ENCODE data around the gene TRIO.

The TRIO gene

GRCh38 chr5:14483504-14484157 lies 340.5 kb downstream of the TRIO start:
- intact Hi-C loops (cut with DNase I): no loop called here
- peak in 2 of 42 donors; percentile 25 to 35 for DNase-seq

GRCh38 chr5:14486486-14486885 lies 343.3 kb downstream of the TRIO start:
- intact Hi-C loops (cut with DNase I): no loop called here
- peak in 2 of 42 donors; percentile 40 to 43 for DNase-seq

DNA sequence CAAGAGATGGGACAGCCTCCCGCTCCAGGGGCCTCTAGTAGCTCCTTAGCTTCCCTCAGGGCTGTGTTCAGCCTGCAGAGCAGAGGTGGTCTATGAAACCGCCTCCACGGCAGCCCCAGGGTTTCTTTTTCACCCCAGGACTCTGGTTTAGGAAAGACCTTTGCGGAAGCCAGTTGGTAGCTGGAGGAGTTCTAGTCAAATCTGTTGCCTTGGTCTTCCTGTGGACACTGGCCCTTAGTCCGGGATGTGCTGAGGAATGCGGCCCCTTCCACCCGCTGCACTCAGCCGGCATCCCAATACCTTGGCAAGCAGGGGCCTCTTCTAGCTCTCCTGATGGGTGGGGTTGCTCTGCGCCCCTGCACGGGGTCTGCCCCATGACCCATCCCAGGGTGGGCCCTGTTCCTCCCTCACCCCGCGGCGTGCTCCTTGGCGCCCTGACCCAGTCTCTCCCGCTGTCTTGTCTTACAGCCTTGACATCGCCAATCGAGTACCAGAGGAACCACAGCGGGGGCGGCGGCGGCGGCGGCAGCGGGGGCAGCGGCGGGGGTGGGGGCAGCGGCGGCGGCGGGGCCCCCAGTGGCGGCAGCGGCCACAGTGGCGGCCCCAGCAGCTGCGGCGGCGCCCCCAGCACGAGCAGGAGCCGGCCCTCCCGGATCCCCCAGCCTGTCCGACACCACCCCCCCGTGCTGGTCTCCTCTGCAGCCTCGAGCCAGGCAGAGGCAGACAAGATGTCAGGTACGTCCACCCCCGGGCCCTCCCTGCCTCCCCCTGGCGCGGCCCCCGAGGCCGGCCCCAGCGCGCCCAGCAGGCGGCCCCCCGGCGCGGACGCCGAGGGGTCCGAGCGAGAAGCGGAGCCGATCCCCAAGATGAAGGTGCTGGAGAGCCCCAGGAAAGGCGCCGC lies 344.1 kb downstream of the TRIO start:
- peak in 2 of 42 donors; percentile 25 to 32 for DNase-seq
- intact Hi-C loops (cut with DNase I): no loop called here

- peak in 1 of 42 donors; percentile 31 for DNase-seq
- intact Hi-C loops (cut with DNase I): no loop called here
Measured at GRCh38 chr5:14487897-14488570, 344.9 kb downstream of the TRIO start.

- peak in 1 of 42 donors; percentile 29 for DNase-seq
- intact Hi-C loops (cut with DNase I): no loop called here
Measured at GRCh38 chr5:14488709-14489108, 345.6 kb downstream of the TRIO start.

- intact Hi-C loops (cut with DNase I): no loop called here
- peak in 1 of 42 donors; percentile 39 for DNase-seq
Measured at GRCh38 chr5:14489643-14490042, 346.5 kb downstream of the TRIO start.

GRCh38 chr5:14490309-14490711 lies 347.2 kb downstream of the TRIO start:
- intact Hi-C loops (cut with DNase I): no loop called here
- DNase-seq: peak in 6 of 42 donors; percentile 27 to 60 (median 48)

GRCh38 chr5:14491015-14491915 lies 348.1 kb downstream of the TRIO start:
- peak in 3 of 42 donors; percentile 30 to 47 (median 41) for DNase-seq
- intact Hi-C loops (cut with DNase I): no loop called here

DNA sequence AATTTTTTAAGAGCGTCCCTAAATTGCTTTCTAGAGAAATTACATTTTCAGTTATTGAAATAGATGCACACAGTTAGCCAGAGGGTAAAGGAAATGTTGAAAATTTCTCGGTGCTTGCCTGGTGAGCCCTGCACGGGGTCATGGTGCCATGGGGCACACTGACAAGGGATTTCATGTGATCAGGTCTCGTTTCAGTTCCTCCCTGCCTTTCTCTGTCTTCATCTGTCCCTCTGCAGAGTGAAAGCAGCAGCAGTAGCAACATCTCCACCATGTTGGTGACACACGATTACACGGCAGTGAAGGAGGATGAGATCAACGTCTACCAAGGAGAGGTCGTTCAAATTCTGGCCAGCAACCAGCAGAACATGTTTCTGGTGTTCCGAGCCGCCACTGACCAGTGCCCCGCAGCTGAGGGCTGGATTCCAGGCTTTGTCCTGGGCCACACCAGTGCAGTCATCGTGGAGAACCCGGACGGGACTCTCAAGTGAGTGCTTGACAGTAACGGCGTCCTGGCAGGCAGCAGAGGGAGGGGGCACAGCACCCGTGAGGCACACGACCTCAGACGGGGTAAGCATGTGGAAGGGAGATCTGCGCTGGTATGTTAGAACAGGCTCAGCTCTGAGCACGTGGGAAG lies 349.3 kb downstream of the TRIO start:
- DNase-seq: peak in 1 of 42 donors; percentile 43
- intact Hi-C loops (cut with DNase I): no loop called here

DNA sequence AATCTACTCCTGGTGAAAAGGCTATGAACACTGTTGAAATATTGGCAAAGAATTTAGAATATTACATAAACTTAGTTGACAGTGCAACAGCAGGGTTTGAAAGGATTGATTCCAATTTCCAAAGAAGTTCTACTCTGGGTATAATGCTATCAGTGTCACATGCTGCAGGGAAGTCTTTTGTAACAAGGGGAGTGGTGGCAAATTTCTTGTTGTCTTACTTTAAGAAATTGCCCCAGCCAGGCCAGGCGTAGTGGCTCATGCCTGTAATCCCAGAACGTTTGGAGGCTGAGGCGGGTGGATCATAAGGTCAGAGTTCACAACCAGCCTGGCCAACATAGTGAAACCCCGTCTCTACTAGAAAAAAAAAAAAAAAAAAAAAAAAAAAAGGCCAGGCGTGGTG lies 352.2 kb downstream of the TRIO start:
- intact Hi-C loops (cut with DNase I): no loop called here
- no peak for DNase-seq

DNA sequence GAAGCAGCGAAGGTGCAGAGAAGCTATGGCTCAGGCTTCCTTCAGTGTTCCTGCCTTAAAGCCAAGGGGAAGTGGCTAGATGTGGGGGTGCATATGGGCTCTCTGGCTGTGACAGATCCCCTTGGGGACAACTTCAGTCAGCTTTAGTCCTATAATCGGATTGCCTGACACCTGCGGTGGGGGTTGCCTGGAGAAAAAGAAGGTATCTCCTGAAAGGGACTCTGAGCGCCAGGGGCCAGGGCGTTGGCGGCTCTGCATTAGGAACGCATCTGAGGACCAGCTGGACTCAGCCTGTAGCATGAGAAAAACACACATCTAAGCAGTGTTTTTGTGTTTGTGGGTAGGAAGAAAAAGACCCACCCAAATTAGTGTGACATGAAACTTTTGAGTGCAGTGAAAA lies 354.2 kb downstream of the TRIO start:
- no peak for DNase-seq
- intact Hi-C loops (cut with DNase I): no loop called here

DNA sequence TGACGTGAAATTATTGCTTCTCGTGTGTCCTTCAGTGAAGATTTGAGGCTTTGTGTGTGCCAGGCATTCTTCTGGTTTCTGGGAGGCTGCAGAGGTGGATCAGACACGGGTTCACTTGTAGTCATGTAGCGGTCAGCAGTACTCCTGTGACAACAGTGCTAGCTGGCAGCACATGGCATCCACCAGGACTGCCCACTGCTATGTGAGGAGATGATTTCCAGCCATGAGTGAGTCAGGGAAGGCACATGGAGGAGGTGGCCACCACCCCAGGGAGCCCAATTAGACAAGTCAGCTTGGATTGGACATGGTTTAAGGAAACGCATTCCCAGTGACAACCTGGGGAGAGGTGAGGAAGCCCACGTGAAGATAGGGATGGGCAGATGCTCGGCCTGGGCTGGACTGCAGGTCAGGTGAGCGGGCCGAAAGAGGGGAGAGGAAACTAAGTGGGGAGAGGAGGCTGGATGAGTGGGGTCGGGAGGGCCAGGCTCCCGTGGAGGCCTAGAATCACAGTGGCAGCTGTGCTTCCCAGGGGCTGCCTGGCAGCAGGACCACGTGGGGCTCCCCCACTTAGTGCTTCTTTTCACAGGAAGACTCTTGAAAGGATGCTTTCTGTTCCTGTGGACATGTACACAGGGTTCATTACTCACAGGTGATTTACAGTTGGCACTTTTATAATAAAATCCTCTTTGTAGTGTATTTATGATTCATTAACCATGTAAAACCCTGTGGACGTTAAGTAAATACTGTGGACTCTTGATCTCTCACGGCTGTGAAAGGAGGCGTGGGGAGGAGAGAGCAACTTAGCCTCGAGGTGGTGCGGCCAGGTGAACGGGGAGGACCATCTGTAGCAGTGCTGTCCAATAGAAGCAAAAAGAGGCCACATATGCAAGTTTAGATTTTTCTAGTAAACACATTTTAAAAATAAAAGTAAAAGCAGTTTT lies 358.5 kb downstream of the TRIO start:
- intact Hi-C loops (cut with DNase I): no loop called here
- DNase-seq: no peak

DNA sequence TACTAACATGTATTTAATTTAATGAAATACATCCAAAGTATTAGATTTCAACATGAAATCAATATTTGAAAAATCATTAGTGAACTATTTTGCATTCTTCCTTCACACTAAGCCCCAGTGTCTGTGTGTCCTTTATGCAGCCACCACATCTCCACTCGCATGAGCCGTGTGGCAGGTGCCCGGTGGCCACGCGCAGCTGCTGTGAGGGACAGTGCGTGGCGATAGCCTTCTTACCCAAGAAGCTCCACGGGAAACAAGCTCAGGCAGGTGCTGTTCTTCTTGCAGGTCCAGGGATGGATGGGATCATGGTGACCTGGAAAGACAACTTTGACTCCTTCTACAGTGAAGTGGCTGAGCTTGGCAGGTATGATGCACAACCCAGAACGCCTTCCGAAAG lies 359.1 kb downstream of the TRIO start:
- DNase-seq: no peak
- intact Hi-C loops (cut with DNase I): no loop called here

DNA sequence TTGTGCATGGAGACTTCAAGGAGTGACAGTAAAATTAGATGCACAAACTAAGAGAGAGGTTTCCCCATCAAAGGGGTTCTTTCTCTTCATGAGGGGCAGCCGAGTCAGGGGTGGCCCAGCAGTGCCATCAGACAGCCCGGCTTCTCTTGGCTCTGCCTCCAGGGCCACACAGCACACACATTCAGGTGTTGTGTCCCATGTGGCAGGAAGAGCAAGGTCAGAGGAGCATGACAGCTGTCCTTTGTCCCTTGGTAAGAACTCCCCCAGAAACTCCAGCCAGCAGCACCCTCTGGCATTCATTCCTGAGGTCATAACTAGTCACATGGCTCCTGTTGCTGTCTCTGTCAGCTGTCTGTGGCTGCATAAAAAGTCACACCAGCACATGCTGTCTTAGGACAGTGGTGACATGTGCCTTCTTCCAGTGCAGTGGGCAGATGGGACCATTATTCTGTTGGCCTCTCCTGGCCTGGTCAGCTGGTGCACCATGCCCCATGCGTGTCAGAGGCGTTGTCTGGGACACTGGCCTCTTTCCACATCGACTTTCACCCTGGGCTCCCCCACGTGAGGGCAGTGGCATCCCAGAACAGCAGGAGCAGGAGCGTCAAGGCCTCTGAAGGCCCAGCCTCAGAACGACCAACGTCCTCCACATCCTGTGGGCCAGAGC lies 360.0 kb downstream of the TRIO start:
- peak in 2 of 42 donors; percentile 27 to 66 for DNase-seq
- intact Hi-C loops (cut with DNase I): no loop called here

GRCh38 chr5:14503681-14504331 lies 360.7 kb downstream of the TRIO start:
- no peak for DNase-seq
- intact Hi-C loops (cut with DNase I): no loop called here

- no peak for DNase-seq
- intact Hi-C loops (cut with DNase I): no loop called here
Measured at GRCh38 chr5:14504332-14504727, 361.2 kb downstream of the TRIO start.
